K562 (cell line): ENCODE data around the gene NDFIP1. TPM values are rescaled to one million over a fixed set of nuclear protein-coding genes. Genes with fewer than 3 reads are reported as not detected.

ENCODE experiments used
- KDM1A ChIP-seq, 2 experiments: fragments of 450-650 bp; IDR thresholded peaks; 2 replicates each; pipeline ENCODE4 v1.6.1; 2016; ENCODE audit warnings: mild to moderate bottlenecking in 2 of 2
- MAX ChIP-seq: sonication (generic); formaldehyde crosslinking; IDR thresholded peaks from 2 replicates; pipeline ENCODE4 v1.9.0; 2022; ENCODE audit warnings: mild to moderate bottlenecking, missing genetic modification reagents
- MBD2 ChIP-seq: sonication (generic); IDR thresholded peaks from 2 replicates; pipeline ENCODE4 v1.6.1; 2016; ENCODE audit warnings: low read depth, borderline replicate concordance
- MTA1 ChIP-seq: fragments of 450-650 bp; IDR thresholded peaks from 2 replicates; pipeline ENCODE4 v1.6.1; 2017; ENCODE audit warnings: borderline replicate concordance
- MYC ChIP-seq, 2 experiments: fragments of 250-450 bp in 1 of 2; sonication (Bioruptor Pico) in 1 of 2; IDR thresholded peaks; 2 replicates each; pipeline versions ENCODE4 v1.5.1 to v1.6.1; 2012 to 2021; ENCODE audit warnings: low read depth in 2 of 2, borderline replicate concordance in 1 of 2, improper control_type of control experiment in 1 of 2, low read length in 1 of 2, mild to moderate bottlenecking in 1 of 2, moderate library complexity in 1 of 2
- NFIX ChIP-seq: fragments of 250-450 bp; sonication (Bioruptor Pico); IDR thresholded peaks from 2 replicates; pipeline ENCODE4 v1.4.0; 2020; ENCODE audit warnings: low read depth, mild to moderate bottlenecking, moderate library complexity
- NR1H2 ChIP-seq: sonication (generic); formaldehyde crosslinking; IDR thresholded peaks from 2 replicates; pipeline ENCODE4 v1.4.0; 2020; ENCODE audit warnings: mild to moderate bottlenecking, missing genetic modification reagents
- STAT6 ChIP-seq: sonication (generic); formaldehyde crosslinking; IDR thresholded peaks from 2 replicates; pipeline ENCODE4 v1.8.1; 2023; ENCODE audit warnings: mild to moderate bottlenecking, missing genetic modification reagents
- TFAP4 ChIP-seq: sonication (generic); formaldehyde crosslinking; IDR thresholded peaks from 2 replicates; pipeline ENCODE4 v1.8.0; 2022; ENCODE audit warnings: missing genetic modification reagents, mild to moderate bottlenecking, moderate library complexity, borderline replicate concordance
- ZBTB2 ChIP-seq: fragments of 450-650 bp; IDR thresholded peaks from 2 replicates; pipeline ENCODE4 v1.6.1; 2016; ENCODE audit warnings: antibody characterized with exemption
- ZFP36 ChIP-seq: fragments of 150-350 bp; IDR thresholded peaks from 2 replicates; pipeline ENCODE4 v1.6.1; 2018; ENCODE audit warnings: low read length, low read depth; ENCODE audit not compliant: partially characterized antibody
- ZNF316 ChIP-seq: fragments of 450-650 bp; IDR thresholded peaks from 2 replicates; pipeline ENCODE4 v1.6.1; 2016
- ZNF354B ChIP-seq: fragments of 250-450 bp; sonication (Bioruptor Pico); IDR thresholded peaks from 2 replicates; pipeline ENCODE4 v1.4.0; 2020
- ZNF696 ChIP-seq: fragments of 250-450 bp; sonication (Bioruptor Pico); conservative IDR thresholded peaks from 2 replicates; pipeline ENCODE4 v1.4.0; 2020; ENCODE audit warnings: mild to moderate bottlenecking, moderate library complexity
- ZNF740 ChIP-seq, 3 experiments: fragments of 200-800 bp in 1 of 3; sonication (Bioruptor generic) in 1 of 3; sonication (generic) in 1 of 3; formaldehyde crosslinking in 1 of 3; IDR thresholded peaks; 2 replicates each; pipeline versions ENCODE4 v1.6.1 to v1.8.0; 2016 to 2022; ENCODE audit warnings: mild to moderate bottlenecking in 2 of 3, missing compliant biosample characterization in 2 of 3, missing genetic modification characterization in 2 of 3, missing genetic modification reagents in 1 of 3
- ZNF830 ChIP-seq: fragments of 250-450 bp; sonication (Bioruptor Pico); IDR thresholded peaks from 2 replicates; pipeline ENCODE4 v1.5.0; 2021; ENCODE audit warnings: mild to moderate bottlenecking
- polyA plus RNA-seq, 8 experiments: library from polyadenylated mRNA; depleted of rRNA in 4 of 8; stranded (reverse) in 5 of 8; unstranded in 3 of 8; fragments of >200 nt; fragmentation: Nextera tagmentation in 2 of 8; fragmentation: Illumina TruSeq in 1 of 8; extraction: Ambion mirVana in 2 of 8; extraction: Trizol in 1 of 8; gene quantifications; 2 replicates each; pipeline versions ENCODE4 v1.2.1 to v1.2.3, GENCODE V29; 2011 to 2014; ENCODE audit warnings: inconsistent platforms in 1 of 8, missing spikeins in 1 of 8
- total RNA-seq, 7 experiments: library from RNA; depleted of rRNA in 6 of 7; stranded (reverse); fragments of >200 nt in 6 of 7; fragmentation: Illumina TruSeq in 2 of 7; extraction: Trizol in 2 of 7; gene quantifications; 2 replicates each; pipeline versions ENCODE4 v1.2.1 to v1.2.3, GENCODE V29; 2011 to 2021; ENCODE audit warnings: low replicate concordance in 1 of 7

NDFIP1 gene
- total and polyA plus RNA-seq, 9 of the 15 experiments (the other 6 are each of a cell fraction or from before 2014, with no cell fraction given): 5.3 to 37.5 (median 31.9) TPM

- TF ChIP-seq MBD2: no peak
- peak; percentile 46 to 54 for TF ChIP-seq KDM1A (IDR thresholded peaks at IDR 0.05)
- TF ChIP-seq NR1H2: no peak
- no peak for TF ChIP-seq NFIX
- TF ChIP-seq TFAP4 (CRISPR knock-in tag): peak; percentile 62; the same call in 1 of the 2 replicates
- peak; percentile 83 for TF ChIP-seq ZNF740 (CRISPR knock-in tag; IDR thresholded peaks at IDR 0.05)
- TF ChIP-seq ZNF740 (tag; IDR thresholded peaks at IDR 0.05): no peak
- TF ChIP-seq ZNF696 (CRISPR knock-in tag): no peak
- TF ChIP-seq STAT6 (CRISPR knock-in tag): no peak
- TF ChIP-seq MYC (IDR thresholded peaks at IDR 0.05; ENCODE audit: low read depth, low read length): peak; percentile 33; the same call in 1 of the 2 replicates
- TF ChIP-seq MYC (CRISPR knock-in tag; IDR thresholded peaks at IDR 0.05; ENCODE audit: borderline replicate concordance, low read depth): no peak
- TF ChIP-seq ZNF354B (CRISPR knock-in tag): no peak
- TF ChIP-seq MAX (CRISPR knock-in tag): peak; percentile 71
- no peak for TF ChIP-seq ZNF830 (CRISPR knock-in tag)
- TF ChIP-seq MTA1: no peak
- TF ChIP-seq ZFP36: peak; percentile 99
- no peak for TF ChIP-seq ZBTB2
- peak; percentile 30; the same call in 1 of the 2 replicates for TF ChIP-seq ZNF316
Observed at GRCh38 chr5:142186857-142187594, 78.4 kb downstream of the NDFIP1 start (continued).
